Endothelial cell (in vitro differentiated cells): ENCODE data around the gene HS3ST4. TPM values are rescaled to one million over a fixed set of nuclear protein-coding genes. Genes with fewer than 3 reads are reported as not detected.

Experiments used
- DNase-seq: peaks from one replicate; pipeline ENCODE4 v3.0.0; 2021; ENCODE audit warnings: low spot score
- H3K27ac Mint-ChIP-seq: one replicate; pipeline ENCODE4 v1.8.0; 2021; ENCODE audit warnings: mixed read lengths, inconsistent platforms; ENCODE audit not compliant: unreplicated experiment
- H3K27me3 Mint-ChIP-seq: one replicate; pipeline ENCODE4 v1.8.0; 2021; ENCODE audit warnings: mild to moderate bottlenecking, moderate library complexity, mixed read lengths, inconsistent platforms; ENCODE audit not compliant: unreplicated experiment
- H3K36me3 Mint-ChIP-seq: one replicate; pipeline ENCODE4 v1.8.0; 2021; ENCODE audit warnings: mild to moderate bottlenecking, low read depth, mixed read lengths, inconsistent platforms; ENCODE audit not compliant: unreplicated experiment
- H3K4me1 Mint-ChIP-seq: one replicate; pipeline ENCODE4 v1.8.0; 2021; ENCODE audit warnings: mild to moderate bottlenecking, mixed read lengths, inconsistent platforms; ENCODE audit not compliant: unreplicated experiment
- H3K4me3 Mint-ChIP-seq: one replicate; pipeline ENCODE4 v1.8.0; 2021; ENCODE audit warnings: mild to moderate bottlenecking, mixed read lengths, inconsistent platforms; ENCODE audit not compliant: unreplicated experiment
- H3K9me3 Mint-ChIP-seq: one replicate; pipeline ENCODE4 v1.8.0; 2021; ENCODE audit warnings: mixed read lengths, inconsistent platforms; ENCODE audit not compliant: unreplicated experiment
- total RNA-seq: library from RNA; stranded (reverse); fragmentation: NEBNext Ultra II Directional; extraction: Animal tissue kit (Norgen Biotek cat#: 25700); gene quantifications from one replicate; pipeline ENCODE4 v1.2.1, GENCODE V29; 2021; ENCODE audit not compliant: unreplicated experiment
- TF ChIP-seq, protein P1 (sequence below): fragments of 200-600 bp; sonication (generic); IDR thresholded peaks from one replicate; pipeline ENCODE4 v1.5.0; 2021; ENCODE audit warnings: antibody characterized with exemption; ENCODE audit not compliant: unreplicated experiment

HS3ST4 gene
- total RNA-seq, 1 donor from 2014 or later, result 4.8 TPM

DNA sequence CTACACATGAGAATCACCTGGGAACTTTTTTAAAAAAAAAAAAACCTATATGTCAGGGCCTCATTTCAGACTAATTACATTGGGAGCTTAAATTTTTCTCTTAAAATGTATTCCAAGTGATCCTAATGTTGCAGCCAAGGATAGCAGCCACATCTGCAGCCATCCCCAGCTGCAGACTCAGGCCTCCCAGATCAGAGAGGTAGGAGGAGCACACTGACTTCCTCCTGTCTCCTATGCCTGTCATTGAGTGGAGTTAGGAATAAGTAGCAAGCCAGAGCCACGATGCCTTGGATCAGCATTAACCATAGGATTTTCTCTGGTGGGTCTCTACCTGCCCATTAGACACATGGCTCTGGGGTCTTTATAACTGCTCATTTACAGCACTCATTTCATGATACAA lies 463.5 kb downstream of the HS3ST4 start:
- Mint-ChIP-seq H3K9me3 (no peaks in the 10 kb centered on the region), H3K27me3 (no peaks in the 10 kb centered on the region), H3K4me3 (no peak overlapping the region), H3K36me3 (no peaks in the 10 kb centered on the region), H3K4me1 (no peaks in the 10 kb centered on the region), H3K27ac (no peak overlapping the region)
- TF ChIP-seq, protein P1, sequence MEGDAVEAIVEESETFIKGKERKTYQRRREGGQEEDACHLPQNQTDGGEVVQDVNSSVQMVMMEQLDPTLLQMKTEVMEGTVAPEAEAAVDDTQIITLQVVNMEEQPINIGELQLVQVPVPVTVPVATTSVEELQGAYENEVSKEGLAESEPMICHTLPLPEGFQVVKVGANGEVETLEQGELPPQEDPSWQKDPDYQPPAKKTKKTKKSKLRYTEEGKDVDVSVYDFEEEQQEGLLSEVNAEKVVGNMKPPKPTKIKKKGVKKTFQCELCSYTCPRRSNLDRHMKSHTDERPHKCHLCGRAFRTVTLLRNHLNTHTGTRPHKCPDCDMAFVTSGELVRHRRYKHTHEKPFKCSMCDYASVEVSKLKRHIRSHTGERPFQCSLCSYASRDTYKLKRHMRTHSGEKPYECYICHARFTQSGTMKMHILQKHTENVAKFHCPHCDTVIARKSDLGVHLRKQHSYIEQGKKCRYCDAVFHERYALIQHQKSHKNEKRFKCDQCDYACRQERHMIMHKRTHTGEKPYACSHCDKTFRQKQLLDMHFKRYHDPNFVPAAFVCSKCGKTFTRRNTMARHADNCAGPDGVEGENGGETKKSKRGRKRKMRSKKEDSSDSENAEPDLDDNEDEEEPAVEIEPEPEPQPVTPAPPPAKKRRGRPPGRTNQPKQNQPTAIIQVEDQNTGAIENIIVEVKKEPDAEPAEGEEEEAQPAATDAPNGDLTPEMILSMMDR, result no peak
- DNase-seq, result no peak

DNA sequence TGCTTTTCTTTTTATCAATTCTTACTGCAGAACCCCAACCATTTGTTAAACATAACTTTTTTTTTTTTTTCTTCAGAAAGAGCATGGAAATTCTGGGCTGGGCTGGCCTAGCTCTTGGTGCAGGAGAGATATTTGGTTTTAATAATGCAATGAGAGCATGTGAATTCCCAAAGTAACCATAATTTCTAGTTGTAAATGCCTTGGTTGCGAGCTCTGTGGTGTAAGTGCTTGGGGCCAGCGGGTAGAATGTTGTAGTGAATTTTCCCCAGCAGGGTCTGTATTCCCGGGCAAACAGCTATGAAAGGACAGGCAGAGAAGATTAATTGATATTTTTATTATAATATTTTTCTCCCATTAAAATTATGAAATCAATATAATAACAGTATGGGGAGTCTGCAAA lies 465.6 kb downstream of the HS3ST4 start:
- no peak overlapping the region for H3K4me3 Mint-ChIP-seq
- no peaks in the 10 kb centered on the region for H3K9me3 Mint-ChIP-seq
- TF ChIP-seq, protein P1, result no peak
- H3K27me3 Mint-ChIP-seq, result no peaks in the 10 kb centered on the region
- no peak overlapping the region for H3K27ac Mint-ChIP-seq
- no peaks in the 10 kb centered on the region for H3K36me3 Mint-ChIP-seq
- H3K4me1 Mint-ChIP-seq, result no peaks in the 10 kb centered on the region
- no peak for DNase-seq

DNA sequence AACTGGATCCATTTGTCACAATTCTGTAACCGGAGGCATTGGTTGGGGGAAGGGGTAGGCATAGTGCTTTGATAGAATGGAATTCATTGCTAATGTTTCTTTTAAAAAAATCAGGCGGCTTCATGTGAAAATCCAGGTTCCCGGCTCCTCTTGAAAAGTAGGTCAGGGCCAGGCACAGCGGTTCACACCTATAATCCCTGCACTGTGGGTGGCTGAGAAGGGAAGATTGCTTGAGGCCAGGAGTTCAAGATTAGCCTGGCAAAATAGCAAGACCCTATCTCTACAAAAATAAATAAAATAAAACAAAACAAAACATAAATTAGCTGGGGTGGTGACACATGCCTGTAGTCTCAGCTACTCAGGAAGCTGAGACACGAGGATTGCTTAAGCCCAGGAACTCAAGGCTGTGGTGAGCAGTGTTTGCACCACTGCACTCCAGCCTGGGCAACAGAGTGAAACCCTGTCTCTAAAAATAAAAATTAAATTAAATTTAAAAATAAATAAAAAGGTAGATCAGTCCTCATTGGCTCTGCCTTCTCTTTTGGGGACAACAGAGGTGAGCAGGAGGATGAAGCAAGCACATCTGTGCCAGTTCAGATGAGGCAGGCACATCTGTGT lies 466.5 kb downstream of the HS3ST4 start:
- TF ChIP-seq, protein P1, result no peak
- Mint-ChIP-seq H3K4me3 (no peak overlapping the region), H3K27ac (no peak overlapping the region), H3K4me1 (no peaks in the 10 kb centered on the region), H3K36me3 (no peaks in the 10 kb centered on the region), H3K27me3 (no peaks in the 10 kb centered on the region), H3K9me3 (peaks cover under 1% of the 10 kb centered on the region)
- DNase-seq, result no peak

DNA sequence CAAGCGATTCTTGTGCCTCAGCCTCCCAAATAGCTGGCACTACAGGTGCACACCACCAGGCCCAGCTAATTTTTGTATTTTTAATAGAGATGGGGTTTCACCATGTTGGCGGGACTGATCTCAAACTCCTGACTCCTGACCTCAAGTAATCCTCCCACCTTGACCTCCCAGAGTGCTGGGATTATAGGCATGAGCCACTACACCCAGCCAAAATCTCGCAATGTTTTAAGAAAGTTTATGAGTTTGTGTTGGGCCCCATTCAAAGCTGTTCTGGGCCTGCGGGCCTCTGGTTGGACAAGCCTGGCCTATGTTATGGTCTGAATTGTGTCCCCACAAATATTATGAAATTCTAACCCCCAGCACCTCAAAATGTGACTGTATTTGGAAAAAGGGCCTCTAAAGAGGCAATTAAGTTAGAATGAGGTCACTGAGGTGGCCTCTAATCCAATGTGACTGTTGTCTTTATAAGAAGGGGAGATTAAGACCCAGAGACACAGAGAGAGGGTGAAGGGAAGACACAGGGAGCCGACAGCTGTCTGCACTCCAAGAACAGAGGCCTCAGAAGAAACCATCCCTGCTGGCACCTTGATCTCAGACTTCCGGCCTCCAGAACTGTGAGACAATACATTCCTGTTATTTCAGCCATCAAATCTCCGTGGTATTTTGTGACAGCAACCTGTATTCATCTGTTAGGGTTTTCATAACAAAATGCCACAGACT lies 469.9 kb downstream of the HS3ST4 start:
- TF ChIP-seq, protein P1, result no peak
- DNase-seq, result no peak
- peaks cover 4% of the 10 kb centered on the region for H3K36me3 Mint-ChIP-seq
- no peak overlapping the region for H3K4me3 Mint-ChIP-seq
- no peaks in the 10 kb centered on the region for H3K27me3 Mint-ChIP-seq
- H3K27ac Mint-ChIP-seq, result no peak overlapping the region
- H3K4me1 Mint-ChIP-seq, result no peaks in the 10 kb centered on the region
- peaks cover 13% of the 10 kb centered on the region for H3K9me3 Mint-ChIP-seq

DNA sequence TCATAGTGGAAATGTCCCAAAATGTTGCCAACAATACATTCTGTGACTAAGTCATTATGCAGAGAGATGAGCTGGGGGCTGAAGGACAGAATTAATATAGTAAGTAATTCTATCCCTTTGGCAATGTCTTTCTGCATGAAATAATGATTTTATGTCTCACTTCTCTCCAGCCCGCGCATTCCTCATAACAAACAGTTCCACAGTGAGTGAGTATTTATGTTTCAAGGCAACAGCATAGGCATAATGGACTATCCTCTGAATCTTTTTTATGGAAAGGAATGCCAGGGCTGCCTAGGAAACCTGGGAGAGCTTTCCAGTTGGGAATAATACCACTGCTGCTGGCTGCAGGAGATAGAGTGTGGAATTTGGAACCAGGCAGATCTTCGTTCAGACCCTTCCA lies 477.7 kb downstream of the HS3ST4 start:
- H3K9me3 Mint-ChIP-seq, result peaks cover 6% of the 10 kb centered on the region
- no peak for DNase-seq
- H3K27me3 Mint-ChIP-seq, result peaks cover 2% of the 10 kb centered on the region
- no peak overlapping the region for H3K27ac Mint-ChIP-seq
- H3K4me3 Mint-ChIP-seq, result no peak overlapping the region
- no peaks in the 10 kb centered on the region for H3K4me1 Mint-ChIP-seq
- no peaks in the 10 kb centered on the region for H3K36me3 Mint-ChIP-seq
- TF ChIP-seq, protein P1, result no peak
